Measurements from ENCODE around the gene SLC45A1.

GRCh38 chr1:8329439-8329838 lies 11.5 kb downstream of the SLC45A1 start:
- TF ChIP-seq JUND (IDR thresholded peaks at IDR 0.05) (no peak), CTCF (IDR thresholded peaks at IDR 0.05 in 2 of 3, conservative IDR thresholded peaks at IDR 0.05 in 1 of 3; ENCODE audit: borderline replicate concordance in 1 of 3, insufficient read depth in 1 of 3, low read depth in 2 of 3, low read length in 2 of 3) (no peak), RAD21 (IDR thresholded peaks at IDR 0.05; ENCODE audit: low read depth) (no peak), POLR2A (IDR thresholded peaks at IDR 0.05; ENCODE audit: borderline replicate concordance, extremely low read depth, insufficient read depth, insufficient read length) (no peak), SP1 (IDR thresholded peaks at IDR 0.05; ENCODE audit: low read depth) (no peak), EZH2phosphoT487 (IDR thresholded peaks at IDR 0.05; ENCODE audit: borderline replicate concordance) (no peak), YY1 (IDR thresholded peaks at IDR 0.05; ENCODE audit: extremely low read depth, insufficient replicate concordance, low read depth, low read length) (no peak)

Data from HCT116 (cell line).